NCI-H2107 (cell line): ENCODE data around the gene KRT34.
"Not testable (repeated sequence)": the region's sequence is repeated elsewhere in the genome, so short reads cannot be mapped to it uniquely, and the experiment has no call there.

Source experiments
- DNase-seq: peaks from one replicate; lab custom pipeline; 2025; lab: John Stamatoyannopoulos, UW

KRT34 gene

GRCh38 chr17:41366070-41366469 is 16.0 kb downstream of the KRT34 start:
- no peak for DNase-seq

GRCh38 chr17:41363881-41364280 is 18.2 kb downstream of the KRT34 start:
- DNase-seq, result no peak

- DNase-seq, result no peak
These were observed 21.7 kb downstream of the KRT34 start for GRCh38 chr17:41360296-41360995.

GRCh38 chr17:41354536-41354935 is 27.6 kb downstream of the KRT34 start:
- no peak for DNase-seq

GRCh38 chr17:41352597-41353366 is 29.3 kb downstream of the KRT34 start:
- DNase-seq, result no peak

- no peak for DNase-seq
These were observed 30.9 kb downstream of the KRT34 start for GRCh38 chr17:41351177-41351576.

GRCh38 chr17:41350381-41350878 is 31.7 kb downstream of the KRT34 start, which contains the start of gene KRT33A:
TSS of gene KRT33A (minus strand) at chr17:41350828. CDS start at chr17:41350767, 61 bp downstream.
- DNase-seq, result not testable (repeated sequence)

- no peak for DNase-seq
These were observed 34.0 kb downstream of the KRT34 start for GRCh38 chr17:41347869-41348760.

- DNase-seq, result not testable (repeated sequence)
These were observed 35.7 kb downstream of the KRT34 start for GRCh38 chr17:41346421-41346820.

- no peak for DNase-seq
These were observed 36.1 kb downstream of the KRT34 start for GRCh38 chr17:41345992-41346391.

GRCh38 chr17:41343029-41343428 is 39.1 kb downstream of the KRT34 start:
- no peak for DNase-seq

- DNase-seq, result no peak
These were observed 40.9 kb downstream of the KRT34 start for GRCh38 chr17:41340934-41341861.

GRCh38 chr17:41340494-41340893 is 41.6 kb downstream of the KRT34 start:
- DNase-seq, result no peak

- no peak for DNase-seq
These were observed 42.4 kb downstream of the KRT34 start for GRCh38 chr17:41339571-41340172.

GRCh38 chr17:41338961-41339485 is 43.1 kb downstream of the KRT34 start:
- DNase-seq, result no peak

- DNase-seq, result no peak
These were observed 46.4 kb downstream of the KRT34 start for GRCh38 chr17:41335747-41336146.

GRCh38 chr17:41334385-41335305 is 47.5 kb downstream of the KRT34 start:
- DNase-seq, result no peak

GRCh38 chr17:41333836-41334235 is 48.3 kb downstream of the KRT34 start:
- DNase-seq, result no peak

GRCh38 chr17:41333098-41333497 is 49.0 kb downstream of the KRT34 start:
- DNase-seq, result no peak
